ENCODE data around the gene S1PR1.
"Not testable (repeated sequence)": the region's sequence is repeated elsewhere in the genome, so short reads cannot be mapped to it uniquely, and the experiment has no call there.

Gene S1PR1

DNA sequence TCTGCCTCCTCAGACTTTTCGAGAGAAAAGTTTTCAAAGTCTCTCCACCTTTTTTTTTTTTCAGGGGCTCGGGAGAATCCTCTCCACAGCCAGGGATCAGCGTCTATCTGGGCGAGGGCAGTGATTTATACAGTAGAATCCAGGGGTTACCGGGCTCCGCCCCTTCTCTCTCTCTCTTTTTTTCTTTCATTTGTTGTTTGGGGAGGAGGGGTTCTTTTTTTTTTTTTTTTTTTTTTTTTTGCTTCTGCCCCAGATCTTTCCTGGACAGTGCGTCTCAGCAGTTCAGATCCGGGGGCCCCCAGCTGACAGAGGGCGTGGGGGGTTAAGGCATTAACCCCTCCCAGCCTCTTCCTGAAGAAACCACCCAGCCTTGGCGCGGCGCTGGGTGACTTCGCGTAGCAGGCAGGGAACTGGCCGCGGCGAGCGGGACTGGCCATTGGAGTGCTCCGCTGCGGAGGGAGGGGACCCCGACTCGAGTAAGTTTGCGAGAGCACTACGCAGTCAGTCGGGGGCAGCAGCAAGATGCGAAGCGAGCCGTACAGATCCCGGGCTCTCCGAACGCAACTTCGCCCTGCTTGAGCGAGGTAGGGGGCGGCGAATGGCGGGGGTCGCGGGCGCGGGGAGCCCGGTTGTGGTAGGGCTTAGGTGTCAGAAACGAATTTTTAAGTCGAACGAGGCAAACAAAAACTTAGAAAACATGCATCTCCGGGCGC lies at the start of gene S1PR1:
Gene S1PR1, plus strand, starts transcription at position 504 of the 713 bp plus-strand sequence. CDS start 1,966 bp downstream, outside the sequence.
- peak; percentile 70 for DNase-seq (ENCODE audit: low read depth)

DNA sequence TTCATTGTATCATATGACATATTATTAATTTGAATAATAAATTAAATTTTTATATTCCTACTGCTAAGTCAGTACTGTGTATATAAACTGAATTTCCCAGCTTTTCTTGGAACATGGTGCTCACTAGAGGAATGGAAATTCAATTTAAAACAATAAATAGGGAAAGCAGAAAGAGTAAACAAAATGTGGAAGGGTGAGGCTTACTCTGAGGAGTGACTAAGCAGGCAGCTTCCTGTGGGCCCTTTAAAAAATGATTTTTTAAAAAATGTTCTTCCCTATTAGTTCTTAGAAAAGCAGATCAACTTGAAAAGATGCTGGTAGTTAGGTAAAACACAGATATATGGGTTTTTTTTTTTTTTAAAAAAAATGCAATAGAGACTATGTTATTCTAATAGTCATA lies 49.5 kb upstream of the S1PR1 start:
- DNase-seq (ENCODE audit: low read depth), result no peak

GRCh38 chr1:101188331-101188730 lies 48.5 kb upstream of the S1PR1 start:
- no peak for DNase-seq (ENCODE audit: low read depth)

GRCh38 chr1:101188968-101189367 lies 47.9 kb upstream of the S1PR1 start:
- not testable (repeated sequence) for DNase-seq (ENCODE audit: low read depth)

DNA sequence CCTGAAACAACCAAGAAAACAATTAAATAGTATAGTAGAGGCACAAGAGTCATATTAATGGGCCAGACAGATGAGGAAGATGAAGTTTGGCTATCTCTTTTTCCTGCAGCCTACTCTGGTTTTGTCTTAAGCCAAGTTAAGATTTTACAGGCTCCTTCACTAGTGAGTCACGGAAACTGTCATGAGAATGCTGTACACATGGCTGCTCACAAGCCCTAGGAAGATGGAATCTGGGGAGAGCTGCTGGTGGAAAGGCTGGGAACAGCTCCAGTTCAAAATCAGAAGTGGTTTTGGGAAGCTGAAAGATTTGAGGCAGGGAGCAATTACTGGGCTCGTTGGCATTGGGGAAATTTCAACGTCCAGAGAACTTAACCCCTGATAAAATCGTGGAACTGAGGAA lies 46.4 kb upstream of the S1PR1 start:
- DNase-seq (ENCODE audit: low read depth), result no peak

DNA sequence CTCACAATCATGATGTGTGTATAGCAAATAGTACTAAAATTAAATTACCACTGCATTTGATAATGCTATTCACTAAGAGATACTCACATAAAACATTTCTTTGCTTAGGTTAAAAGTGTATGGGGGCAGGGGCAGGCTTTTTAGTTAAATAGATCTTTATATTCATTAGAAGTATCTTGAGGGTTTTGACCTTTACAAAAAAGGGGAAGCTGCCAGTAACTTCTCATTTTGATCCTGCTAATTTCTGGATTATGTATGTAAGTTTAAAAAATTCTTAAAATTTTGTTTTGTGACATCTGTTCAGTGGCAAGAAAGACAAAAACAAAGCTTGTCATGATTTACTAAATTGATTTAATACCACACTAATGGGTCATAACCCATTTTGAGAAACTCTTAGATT lies 45.8 kb upstream of the S1PR1 start:
- DNase-seq (ENCODE audit: low read depth), result no peak

DNA sequence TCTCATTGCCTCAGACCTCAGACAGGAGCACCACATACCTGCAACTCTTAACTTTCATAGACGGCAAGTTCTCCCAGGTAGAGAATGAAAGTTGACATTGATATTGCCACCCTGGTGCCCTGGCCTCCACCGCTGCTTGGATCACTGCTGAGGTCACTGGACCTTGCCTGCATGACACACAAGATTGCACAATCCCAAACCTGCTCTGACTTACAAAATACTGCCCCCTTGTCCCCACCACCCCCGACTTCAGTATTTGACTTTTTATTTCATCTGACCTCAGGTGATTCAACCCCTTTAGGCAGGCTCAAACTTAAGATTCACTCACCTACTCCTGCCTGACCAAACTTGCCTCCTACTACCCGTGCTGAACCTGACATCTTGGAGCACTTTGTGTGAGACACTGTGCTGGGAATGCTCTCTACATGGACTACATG lies 43.1 kb upstream of the S1PR1 start:
- no peak for DNase-seq (ENCODE audit: low read depth)

- no peak for DNase-seq (ENCODE audit: low read depth)
These were observed 42.1 kb upstream of the S1PR1 start for GRCh38 chr1:101194746-101195145.

- no peak for DNase-seq (ENCODE audit: low read depth)
These were observed 40.2 kb upstream of the S1PR1 start for GRCh38 chr1:101196668-101197067.

GRCh38 chr1:101198842-101199636 lies 37.8 kb upstream of the S1PR1 start:
- DNase-seq (ENCODE audit: low read depth), result no peak

DNA sequence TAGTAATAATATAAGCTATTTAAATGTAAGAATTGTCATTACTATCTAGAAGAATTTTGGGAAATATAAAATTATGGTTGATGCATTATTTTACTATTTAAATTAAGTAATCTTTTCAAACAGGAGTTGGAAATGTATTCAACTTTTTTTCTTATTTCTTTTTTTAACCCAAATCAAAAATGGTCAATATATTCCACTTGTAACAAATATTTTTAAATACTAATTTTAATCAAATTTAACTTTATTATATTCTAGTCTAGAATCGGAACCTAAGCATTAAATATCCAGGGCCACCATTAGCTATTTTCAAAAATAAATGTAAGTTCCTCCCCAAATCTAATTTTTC lies 37.2 kb upstream of the S1PR1 start:
- no peak for DNase-seq (ENCODE audit: low read depth)

- no peak for DNase-seq (ENCODE audit: low read depth)
These were observed 36.3 kb upstream of the S1PR1 start for GRCh38 chr1:101200513-101200912.

DNA sequence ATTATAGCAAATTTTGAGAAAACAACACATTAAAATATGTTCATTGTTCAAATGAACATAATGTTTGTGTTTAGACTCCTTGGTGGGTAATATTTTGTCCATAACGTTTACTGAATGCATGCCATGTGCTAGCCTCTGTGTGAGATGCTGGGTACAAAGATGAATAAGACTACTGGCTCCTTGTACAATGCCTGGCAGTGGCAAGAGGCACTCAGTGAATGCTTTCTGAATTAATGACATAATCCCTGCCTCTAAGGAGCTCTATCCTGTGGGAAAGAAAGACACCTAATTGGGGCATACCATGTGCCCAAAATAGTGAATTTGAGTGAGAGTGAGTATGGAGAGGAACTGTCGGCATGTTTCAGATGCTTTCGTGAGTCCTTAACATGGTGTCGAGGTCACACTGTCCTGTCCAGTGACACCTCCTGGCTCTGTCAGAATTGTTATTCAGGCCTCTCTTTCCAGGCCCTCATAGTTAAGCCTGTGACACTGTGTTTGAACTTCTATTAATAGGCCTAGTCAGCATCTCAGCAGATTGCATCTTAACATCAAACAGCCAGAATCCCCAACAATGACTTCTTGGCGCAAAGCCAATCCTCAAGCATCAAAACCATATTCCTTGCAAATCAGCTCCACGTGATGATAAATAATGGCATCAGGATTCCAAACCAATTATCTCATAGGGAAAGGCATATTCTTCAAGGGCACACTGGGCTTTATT lies 32.8 kb upstream of the S1PR1 start:
- DNase-seq (ENCODE audit: low read depth), result no peak

DNA sequence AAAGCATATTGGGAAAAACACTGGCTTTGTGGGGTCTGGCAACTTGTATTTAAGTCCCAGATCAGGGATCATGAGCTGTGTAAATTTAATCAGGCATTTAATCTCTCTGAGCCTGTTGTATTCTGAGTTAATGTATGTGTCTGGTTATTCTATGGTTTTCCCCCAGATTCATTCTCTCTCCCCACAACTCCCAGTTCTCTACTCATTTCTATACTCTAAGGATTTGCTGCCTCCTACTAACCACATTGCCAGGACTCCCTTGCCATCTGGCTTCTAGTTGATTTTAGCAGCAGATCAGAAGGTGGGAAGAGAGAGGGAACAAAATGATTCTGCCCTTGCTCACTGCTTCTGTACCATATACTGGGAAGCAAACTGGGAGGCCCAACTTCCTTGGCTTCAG lies 31.4 kb upstream of the S1PR1 start:
- no peak for DNase-seq (ENCODE audit: low read depth)

- not testable (repeated sequence) for DNase-seq (ENCODE audit: low read depth)
These were observed 30.7 kb upstream of the S1PR1 start for GRCh38 chr1:101206139-101206538.

DNA sequence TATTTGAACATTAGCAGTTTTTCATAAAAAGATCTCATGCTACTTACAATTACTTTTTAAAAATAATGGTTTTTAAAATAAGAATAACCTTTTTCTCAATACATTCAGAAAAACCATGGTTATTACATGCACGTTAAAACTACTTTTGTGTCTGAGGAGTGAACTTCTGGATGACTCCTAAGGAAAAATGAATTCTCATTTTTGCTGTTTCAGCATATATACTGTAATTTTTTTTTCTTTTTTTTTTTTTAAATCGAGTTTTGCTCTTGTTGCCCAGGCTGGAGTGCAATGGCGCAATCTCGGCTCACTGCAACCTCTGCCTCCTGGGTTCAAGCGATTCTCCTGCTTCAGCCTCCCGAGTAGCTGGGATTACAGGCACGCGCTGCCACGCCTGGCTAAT lies 29.5 kb upstream of the S1PR1 start:
- DNase-seq (ENCODE audit: low read depth), result not testable (repeated sequence)

DNA sequence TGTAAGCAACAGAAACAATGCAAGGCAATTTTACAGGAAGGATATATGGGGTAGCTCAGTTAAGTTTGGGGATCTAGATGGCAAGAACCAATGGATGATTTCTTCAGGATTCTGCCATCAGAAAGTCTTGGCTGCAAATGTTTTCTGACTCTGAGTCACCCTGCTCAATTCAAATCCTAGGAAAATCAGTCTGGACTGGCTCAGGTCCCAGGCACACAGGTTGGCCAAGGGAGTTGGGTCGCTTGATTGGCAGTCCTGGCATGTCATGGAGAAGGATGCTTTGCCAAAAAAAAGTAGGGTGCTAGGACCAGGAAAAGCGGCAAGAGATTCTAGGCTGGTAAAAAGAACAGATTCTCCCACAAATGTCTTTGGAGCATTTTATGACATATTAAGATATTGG lies 28.9 kb upstream of the S1PR1 start:
- DNase-seq (ENCODE audit: low read depth), result no peak

DNA sequence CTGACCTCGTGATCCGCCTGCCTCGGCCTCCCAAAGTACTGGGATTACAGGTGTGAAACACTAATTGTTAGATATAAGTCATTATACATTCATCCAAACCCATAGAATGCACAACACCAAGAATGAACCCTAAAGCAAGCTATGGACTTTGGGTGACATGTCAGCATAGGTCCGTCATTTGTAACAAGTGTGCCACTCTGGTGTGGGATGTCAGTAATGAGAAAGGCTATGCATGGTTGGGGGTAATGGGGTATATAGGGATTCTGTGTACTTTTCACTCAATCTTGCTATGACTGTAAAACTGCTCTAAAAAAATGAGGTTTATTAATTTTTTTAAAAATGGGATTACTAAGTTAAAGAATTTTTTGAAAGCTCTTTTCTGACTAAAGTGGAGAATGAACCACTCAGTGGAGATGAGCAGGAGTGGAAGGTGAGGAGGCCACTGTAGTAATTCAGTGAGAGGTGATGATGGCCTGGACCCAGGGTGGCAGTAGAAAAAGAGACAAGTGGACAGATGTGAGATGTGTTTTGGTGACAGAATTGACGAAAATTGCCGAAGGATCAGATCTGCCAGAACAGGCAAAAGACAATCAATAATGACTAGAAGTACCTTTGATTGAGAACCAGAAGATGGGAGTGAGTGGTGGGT lies 21.3 kb upstream of the S1PR1 start:
- no peak for DNase-seq (ENCODE audit: low read depth)

DNA sequence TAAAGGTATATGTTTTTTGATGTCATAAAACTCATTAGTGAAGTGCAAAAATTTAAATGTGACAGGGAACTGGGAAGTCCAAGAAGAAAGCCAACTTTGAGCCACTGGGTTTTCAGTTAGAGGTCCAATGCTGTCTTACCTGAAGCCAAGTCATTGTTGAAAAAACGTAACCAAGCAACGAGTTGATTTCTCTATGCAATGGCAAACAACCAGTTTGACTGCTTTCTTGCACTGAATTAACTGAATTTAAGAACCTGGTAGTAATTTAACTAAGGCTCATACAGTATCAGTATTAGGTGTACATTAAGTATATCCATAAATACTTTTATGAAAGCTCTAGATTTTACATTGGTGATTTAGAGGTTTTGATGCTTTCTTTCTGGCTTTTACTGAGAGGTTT lies 20.2 kb upstream of the S1PR1 start:
- DNase-seq (ENCODE audit: low read depth), result no peak

- DNase-seq (ENCODE audit: low read depth), result no peak
These were observed 19.7 kb upstream of the S1PR1 start for GRCh38 chr1:101217148-101217547.

GRCh38 chr1:101218968-101219367 lies 17.9 kb upstream of the S1PR1 start:
- not testable (repeated sequence) for DNase-seq (ENCODE audit: low read depth)
